Measurements from ENCODE around the gene SLIT3.

Gene SLIT3

GRCh38 chr5:169158764-169159163 lies 142.2 kb downstream of the SLIT3 start:
- no peak overlapping the region for H3K27ac ChIP-seq (replicated peaks)
- no peaks in the 10 kb centered on the region for H3K27me3 ChIP-seq (ENCODE audit: insufficient read depth, poor library complexity, severe bottlenecking)
- TF ChIP-seq SPI1 (IDR thresholded peaks at IDR 0.05; ENCODE audit: borderline replicate concordance, low read depth) = no peak
- TF ChIP-seq REST (IDR thresholded peaks at IDR 0.05; ENCODE audit: insufficient replicate concordance, low read depth) = no peak
- no peak for TF ChIP-seq CTCF (IDR thresholded peaks at IDR 0.05; ENCODE audit: insufficient read depth, low read length)
- TF ChIP-seq POLR2AphosphoS5 (IDR thresholded peaks at IDR 0.05; ENCODE audit: low read depth) = no peak
- TF ChIP-seq GABPA (IDR thresholded peaks at IDR 0.05; ENCODE audit: low read depth) = no peak
- no peak for DNase-seq (ENCODE audit: low read depth in 1 of 2, low spot score in 1 of 2)
- H3K4me3 ChIP-seq (replicated peaks; ENCODE audit: insufficient read depth, low read length) = no peak overlapping the region

- no peak for DNase-seq (ENCODE audit: low read depth in 1 of 2, low spot score in 1 of 2)
- TF ChIP-seq GABPA (IDR thresholded peaks at IDR 0.05; ENCODE audit: low read depth) (no peak), SPI1 (IDR thresholded peaks at IDR 0.05; ENCODE audit: borderline replicate concordance, low read depth) (no peak), POLR2AphosphoS5 (IDR thresholded peaks at IDR 0.05; ENCODE audit: low read depth) (no peak), CTCF (IDR thresholded peaks at IDR 0.05; ENCODE audit: insufficient read depth, low read length) (no peak), REST (IDR thresholded peaks at IDR 0.05; ENCODE audit: insufficient replicate concordance, low read depth) (no peak)
- Histone ChIP-seq H3K27me3 (ENCODE audit: insufficient read depth, poor library complexity, severe bottlenecking) (no peaks in the 10 kb centered on the region), H3K4me3 (replicated peaks; ENCODE audit: insufficient read depth, low read length) (no peak overlapping the region), H3K27ac (replicated peaks) (no peak overlapping the region)
These were observed 143.9 kb downstream of the SLIT3 start for GRCh38 chr5:169157064-169157463.

GRCh38 chr5:169154679-169155078 lies 146.3 kb downstream of the SLIT3 start:
- DNase-seq (ENCODE audit: low read depth in 1 of 2, low spot score in 1 of 2) = no peak
- no peak for TF ChIP-seq GABPA (IDR thresholded peaks at IDR 0.05; ENCODE audit: low read depth)
- TF ChIP-seq SPI1 (IDR thresholded peaks at IDR 0.05; ENCODE audit: borderline replicate concordance, low read depth) = no peak
- TF ChIP-seq CTCF (IDR thresholded peaks at IDR 0.05; ENCODE audit: insufficient read depth, low read length) = no peak
- TF ChIP-seq POLR2AphosphoS5 (IDR thresholded peaks at IDR 0.05; ENCODE audit: low read depth) = no peak
- no peak for TF ChIP-seq REST (IDR thresholded peaks at IDR 0.05; ENCODE audit: insufficient replicate concordance, low read depth)
- Histone ChIP-seq H3K27ac (replicated peaks) (no peak overlapping the region), H3K27me3 (ENCODE audit: insufficient read depth, poor library complexity, severe bottlenecking) (no peaks in the 10 kb centered on the region), H3K4me3 (replicated peaks; ENCODE audit: insufficient read depth, low read length) (no peak overlapping the region)
